Breast epithelium (tissue), 3 donors: ENCODE results near the gene CHI3L2.

Experiments used
- POLR2A ChIP-seq: fragments of 450-650 bp; IDR thresholded peaks from one replicate; pipeline ENCODE4 v1.6.1; 2016; ENCODE audit warnings: antibody characterized with exemption, mild to moderate bottlenecking, moderate library complexity
- POLR2AphosphoS5 ChIP-seq, 3 donors: sonication (generic); formaldehyde crosslinking; IDR thresholded peaks; one replicate each; pipeline ENCODE4 v1.6.1; 2017; ENCODE audit warnings: antibody characterized with exemption in 3 of 3
- TF ChIP-seq, protein P1 (sequence below), 3 donors: fragments of 450-650 bp; IDR thresholded peaks; one replicate each; pipeline ENCODE4 v1.5.1; 2016 to 2017; ENCODE audit warnings: antibody characterized with exemption in 3 of 3, mild to moderate bottlenecking in 3 of 3, moderate library complexity in 3 of 3

- TF ChIP-seq, protein P1, sequence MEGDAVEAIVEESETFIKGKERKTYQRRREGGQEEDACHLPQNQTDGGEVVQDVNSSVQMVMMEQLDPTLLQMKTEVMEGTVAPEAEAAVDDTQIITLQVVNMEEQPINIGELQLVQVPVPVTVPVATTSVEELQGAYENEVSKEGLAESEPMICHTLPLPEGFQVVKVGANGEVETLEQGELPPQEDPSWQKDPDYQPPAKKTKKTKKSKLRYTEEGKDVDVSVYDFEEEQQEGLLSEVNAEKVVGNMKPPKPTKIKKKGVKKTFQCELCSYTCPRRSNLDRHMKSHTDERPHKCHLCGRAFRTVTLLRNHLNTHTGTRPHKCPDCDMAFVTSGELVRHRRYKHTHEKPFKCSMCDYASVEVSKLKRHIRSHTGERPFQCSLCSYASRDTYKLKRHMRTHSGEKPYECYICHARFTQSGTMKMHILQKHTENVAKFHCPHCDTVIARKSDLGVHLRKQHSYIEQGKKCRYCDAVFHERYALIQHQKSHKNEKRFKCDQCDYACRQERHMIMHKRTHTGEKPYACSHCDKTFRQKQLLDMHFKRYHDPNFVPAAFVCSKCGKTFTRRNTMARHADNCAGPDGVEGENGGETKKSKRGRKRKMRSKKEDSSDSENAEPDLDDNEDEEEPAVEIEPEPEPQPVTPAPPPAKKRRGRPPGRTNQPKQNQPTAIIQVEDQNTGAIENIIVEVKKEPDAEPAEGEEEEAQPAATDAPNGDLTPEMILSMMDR (IDR thresholded peaks at IDR 0.05): no peak
- no peak for TF ChIP-seq POLR2A
- no peak for TF ChIP-seq POLR2AphosphoS5 (IDR thresholded peaks at IDR 0.05)
These were observed 43.9 kb downstream of the CHI3L2 start for GRCh38 chr1:111271464-111271801.
